Endothelial cell of umbilical vein (primary cell): Measurements from ENCODE around the gene TENM4. TPM values are rescaled to one million over a fixed set of nuclear protein-coding genes. Genes with fewer than 3 reads are reported as not detected.

Source experiments
- BruUV-seq: library from RNA; stranded (reverse); fragments of 400-500 nt; replicated peaks from 2 replicates; lab custom pipeline; 2021; lab: Mats Ljungman, UMichigan
- CTCF ChIA-PET: fragments of 300-600, 350-600 bp; sonication (Branson Sonifier 250); formaldehyde crosslinking; loops from one replicate; lab custom pipeline; 2021; ENCODE audit warnings: antibody characterized with exemption, inconsistent platforms; lab: Charles Lee
- POLR2A ChIA-PET: fragments of 300-600, 350-600 bp; sonication (Branson Sonifier 250); formaldehyde crosslinking; loops from one replicate; lab custom pipeline; 2021; ENCODE audit warnings: antibody characterized with exemption, inconsistent platforms; lab: Charles Lee
- DNase-seq: peaks from one replicate; pipeline ENCODE4 v3.0.0-alpha.2; 2011; ENCODE audit warnings: low read depth, low spot score
- FAIRE-seq: peaks from 2 replicates; lab custom pipeline; 2011; peaks lifted over from hg19 to GRCh38; lab: Jason Lieb, UNC
- H2AFZ ChIP-seq: 2 replicates; pipeline ENCODE4 v1.6.0; 2012; ENCODE audit warnings: low read depth, low read length, control low read depth, inconsistent platforms
- H3K27ac ChIP-seq: 2 replicates; pipeline ENCODE4 v1.5.1; 2011; ENCODE audit warnings: low read depth, mild to moderate bottlenecking, control low read depth, low read length, moderate library complexity; ENCODE audit not compliant: insufficient read depth
- H3K27me3 ChIP-seq, 2 experiments: 2 replicates each; pipeline versions ENCODE4 v1.6.0 to v1.6.1; 2011; ENCODE audit warnings: low read length in 2 of 2, mixed read lengths in 1 of 2; ENCODE audit not compliant: control insufficient read depth in 2 of 2, insufficient read depth in 2 of 2
- H3K36me3 ChIP-seq, 2 experiments: 2 replicates in 1 of 2; 3 replicates in 1 of 2; pipeline ENCODE4 v1.5.1; 2011; ENCODE audit warnings: low read length in 2 of 2, mild to moderate bottlenecking in 1 of 2, moderate library complexity in 1 of 2; ENCODE audit not compliant: control insufficient read depth in 2 of 2, insufficient read depth in 2 of 2; ENCODE audit errors: extremely low read depth in 1 of 2
- H3K4me1 ChIP-seq: 3 replicates; pipeline ENCODE4 v1.5.1; 2011; ENCODE audit warnings: mild to moderate bottlenecking, low read length; ENCODE audit not compliant: control insufficient read depth, insufficient read depth; ENCODE audit errors: extremely low read depth
- H3K4me2 ChIP-seq: 2 replicates; pipeline ENCODE4 v1.6.1; 2011; ENCODE audit warnings: low read length, control low read depth, mixed read lengths; ENCODE audit not compliant: insufficient read depth
- H3K4me3 ChIP-seq, 3 experiments: fragments of 200-600 bp in 1 of 3; sonication (generic), shearing (Covaris generic) in 1 of 3; replicated peaks in 1 of 3; 2 replicates each; pipeline ENCODE4 v1.5.1; 2011 to 2016; ENCODE audit warnings: control low read depth in 3 of 3, low read length in 3 of 3, mild to moderate bottlenecking in 2 of 3, inconsistent platforms in 1 of 3, low read depth in 1 of 3, moderate library complexity in 1 of 3; ENCODE audit not compliant: insufficient read depth in 1 of 3
- H3K79me2 ChIP-seq: 2 replicates; pipeline ENCODE4 v1.6.0; 2012; ENCODE audit warnings: low read length, inconsistent platforms; ENCODE audit not compliant: control insufficient read depth, insufficient read depth
- H3K9ac ChIP-seq: replicated peaks from 2 replicates; pipeline ENCODE3; 2011; ENCODE audit warnings: low read length, control low read depth; ENCODE audit not compliant: insufficient read depth; ENCODE audit errors: extremely low read depth
- H3K9me1 ChIP-seq: replicated peaks from 3 replicates; pipeline ENCODE4 v1.6.0; 2011; ENCODE audit warnings: mild to moderate bottlenecking, low read length; ENCODE audit not compliant: control insufficient read depth, insufficient read depth; ENCODE audit errors: extremely low read depth
- H3K9me3 ChIP-seq: replicated peaks from 2 replicates; pipeline ENCODE4 v1.5.1; 2012; ENCODE audit warnings: low read length, inconsistent platforms; ENCODE audit not compliant: control insufficient read depth, insufficient read depth
- H4K20me1 ChIP-seq: replicated peaks from 2 replicates; pipeline ENCODE3; 2011; ENCODE audit warnings: mild to moderate bottlenecking, low read length; ENCODE audit not compliant: control insufficient read depth, insufficient read depth; ENCODE audit errors: extremely low read depth
- CTCF ChIP-seq, 2 donors: IDR thresholded peaks; 1 replicate in 1 of 2; 2 replicates in 1 of 2; pipeline ENCODE4 v1.5.1; 2011; ENCODE audit warnings: low read length in 2 of 2, mild to moderate bottlenecking in 2 of 2, moderate library complexity in 2 of 2, control low read depth in 1 of 2, inconsistent platforms in 1 of 2, low read depth in 1 of 2; ENCODE audit not compliant: insufficient read depth in 1 of 2; ENCODE audit errors: extremely low read depth in 1 of 2
- EZH2 ChIP-seq: IDR thresholded peaks from 2 replicates; pipeline ENCODE4 v1.6.1; 2012; ENCODE audit warnings: borderline replicate concordance, low read depth, mild to moderate bottlenecking, moderate library complexity, low read length, inconsistent platforms; ENCODE audit not compliant: severe bottlenecking
- FOS ChIP-seq: IDR thresholded peaks from 2 replicates; pipeline ENCODE4 v1.6.1; 2011; ENCODE audit warnings: mild to moderate bottlenecking, low read length, moderate library complexity, borderline replicate concordance; ENCODE audit not compliant: insufficient read depth
- GATA2 ChIP-seq: IDR thresholded peaks from 2 replicates; pipeline ENCODE4 v1.7.0; 2011; ENCODE audit warnings: low read depth, mild to moderate bottlenecking, moderate library complexity, mixed read lengths, low read length; ENCODE audit not compliant: insufficient read length, insufficient read depth
- JUN ChIP-seq: IDR thresholded peaks from 2 replicates; pipeline ENCODE4 v1.6.1; 2011; ENCODE audit warnings: borderline replicate concordance, low read depth; ENCODE audit not compliant: insufficient read length, insufficient read depth
- MAX ChIP-seq: IDR thresholded peaks from 2 replicates; pipeline ENCODE4 v1.6.1; 2011; ENCODE audit not compliant: insufficient read depth, insufficient read length
- POLR2A ChIP-seq: IDR thresholded peaks from 2 replicates; pipeline ENCODE4 v1.6.1; 2012; ENCODE audit warnings: low read depth, mild to moderate bottlenecking, control low read depth, low read length
- POLR2AphosphoS5 ChIP-seq: IDR thresholded peaks from 2 replicates; pipeline ENCODE4 v1.6.1; 2012; ENCODE audit warnings: low read depth, mild to moderate bottlenecking, control low read depth, low read length, moderate library complexity; ENCODE audit not compliant: insufficient read depth
- dilution Hi-C: fragments of 300-500 bp; cut with MboI; formaldehyde crosslinking; loops from one replicate; pipeline ENCODE4 v1.15.0; 2019; ENCODE audit warnings: low sequenced_read_pairs; ENCODE audit not compliant: extremely low pct_ligation_motif_present
- intact Hi-C: fragments of 100-400 bp; cut with micrococcal nuclease; formaldehyde crosslinking; loops from one replicate; pipeline ENCODE4 v1.10.0; 2022
- polyA plus RNA-seq, 4 experiments: library from polyadenylated mRNA; depleted of rRNA in 3 of 4; stranded (reverse) in 3 of 4; unstranded in 1 of 4; fragments of >200 nt; gene quantifications; 2 replicates each; pipeline versions ENCODE4 v1.2.1 to v1.2.3, GENCODE V29; 2011 to 2012; ENCODE audit warnings: missing spikeins in 1 of 4
- total RNA-seq: library from RNA; stranded (reverse); gene quantifications from 2 replicates; pipeline ENCODE4 v1.2.3, GENCODE V29; 2021

Gene TENM4
- total and polyA plus RNA-seq, 2 donors (not counting 3 experiments of a cell fraction or from before 2014, with no cell fraction given): 0.06 to 0.27 TPM

- dilution Hi-C loops (no loop called here), intact Hi-C loops (no loop called here)
- no peak for TF ChIP-seq MAX
- no peak for TF ChIP-seq POLR2AphosphoS5
- no peak for TF ChIP-seq CTCF (IDR thresholded peaks at IDR 0.05; ENCODE audit: extremely low read depth in 1 of 2, insufficient read depth in 1 of 2, low read depth in 1 of 2, low read length in 2 of 2)
- no peak for TF ChIP-seq GATA2
- TF ChIP-seq EZH2: no peak
- no peak for TF ChIP-seq FOS
- no peak for TF ChIP-seq JUN
- TF ChIP-seq POLR2A: no peak
- Histone ChIP-seq H3K27ac (no peak overlapping the region), H3K4me1 (no peaks in the 10 kb centered on the region), H2AFZ (no peak overlapping the region), H3K79me2 (no peaks in the 10 kb centered on the region), H4K20me1 (no peaks in the 10 kb centered on the region), H3K4me2 (no peak overlapping the region), H3K9me3 (no peaks in the 10 kb centered on the region), H3K27me3 (peaks cover 0 to 6% of the 10 kb centered on the region in 2 experiments), H3K36me3 (no peaks in the 10 kb centered on the region), H3K9me1 (no peaks in the 10 kb centered on the region), H3K4me3 (no peak overlapping the region), H3K9ac (no peak overlapping the region)
- FAIRE-seq: no peak
- ChIA-PET POLR2A (no interaction called here), CTCF (interaction anchor here (1.1 to 1.4 kb wide), 2 partner anchors 9 to 327 kb away, joined by 3 to 4 read pairs; no protein-coding TSS in a partner anchor)
- DNase-seq: no peak
- no TSS peak for BruUV-seq
These were observed 468.2 kb downstream of the TENM4 start for GRCh38 chr11:78972590-78972989.
